Mesothelial cell of epicardium (in vitro differentiated cells): Measurements from ENCODE around the gene GALNS. TPM values are rescaled to one million over a fixed set of nuclear protein-coding genes. Genes with fewer than 3 reads are reported as not detected.
A peak's percentile ranks its signal among the peaks of the same experiment; 100 is the strongest.

Source experiments
- DNase-seq, 2 experiments: peaks; one replicate each; pipeline ENCODE4 v3.0.0; 2021; ENCODE audit warnings: low spot score in 2 of 2; ENCODE audit not compliant: unreplicated experiment in 2 of 2
- H3K27ac Mint-ChIP-seq: 2 replicates; pipeline ENCODE4 v1.8.0; 2021; ENCODE audit warnings: mixed read lengths
- H3K27me3 Mint-ChIP-seq: 2 replicates; pipeline ENCODE4 v1.8.0; 2021; ENCODE audit warnings: low read depth, mixed read lengths
- H3K36me3 Mint-ChIP-seq: 2 replicates; pipeline ENCODE4 v1.8.0; 2021; ENCODE audit warnings: mixed read lengths
- H3K4me1 Mint-ChIP-seq: 2 replicates; pipeline ENCODE4 v1.8.0; 2021; ENCODE audit warnings: mixed read lengths
- H3K4me3 Mint-ChIP-seq: 2 replicates; pipeline ENCODE4 v1.8.0; 2021; ENCODE audit warnings: mild to moderate bottlenecking, moderate library complexity, mixed read lengths
- H3K9me3 Mint-ChIP-seq: 2 replicates; pipeline ENCODE4 v1.8.0; 2021; ENCODE audit warnings: mixed read lengths
- total RNA-seq: library from RNA; stranded (reverse); gene quantifications from 3 replicates; pipeline ENCODE4 v1.2.1, GENCODE V29; 2021
- TF ChIP-seq, protein P1 (sequence below): fragments of 200-600 bp; sonication (generic); IDR thresholded peaks from one replicate; pipeline ENCODE4 v1.5.0; 2021; ENCODE audit warnings: antibody characterized with exemption; ENCODE audit not compliant: unreplicated experiment

Gene GALNS
- total RNA-seq, 1 donor from 2014 or later = 42.4 TPM

DNA sequence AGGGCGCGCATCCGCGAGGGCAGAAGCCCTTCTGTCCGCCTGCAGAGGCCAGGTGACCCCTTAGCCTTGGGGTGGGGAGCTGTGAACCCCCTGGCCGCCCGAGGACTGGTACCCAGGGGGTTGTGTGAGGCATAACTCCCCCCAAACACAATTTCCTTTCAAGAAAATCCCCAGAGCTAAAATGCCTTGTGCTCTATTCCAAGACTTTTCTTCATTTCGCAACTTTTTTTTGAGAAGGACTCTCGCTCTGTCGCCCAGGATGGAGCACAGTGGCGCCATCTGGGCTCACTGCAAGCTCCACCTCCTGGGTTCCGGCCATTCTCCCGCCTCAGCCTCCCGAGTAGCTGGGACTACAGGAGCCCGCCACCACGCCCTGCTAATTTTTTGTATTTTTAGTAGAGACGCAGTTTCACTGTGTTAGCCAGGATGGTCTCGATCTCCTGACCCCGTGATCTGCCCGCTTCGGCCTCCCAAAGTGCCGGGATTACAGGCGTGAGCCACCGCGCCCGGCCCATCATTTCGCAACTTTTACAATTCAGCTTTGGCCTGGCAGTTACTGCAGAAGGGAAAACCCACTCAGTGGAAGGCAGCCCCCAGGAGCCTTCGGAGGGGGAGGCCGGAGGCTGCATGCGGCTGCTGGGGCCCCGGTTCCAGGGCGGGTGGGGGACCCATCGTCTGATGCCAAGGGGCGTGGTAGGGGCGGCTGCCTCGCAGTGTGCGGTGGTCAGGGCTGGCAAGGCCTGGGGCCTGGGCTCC lies 44.1 kb downstream of the GALNS start:
- Mint-ChIP-seq H3K36me3 (no peaks in the 10 kb centered on the region), H3K27ac (peak overlapping the region; percentile 85), H3K4me1 (peaks cover 13% of the 10 kb centered on the region), H3K4me3 (peak overlapping the region; percentile 72), H3K27me3 (no peaks in the 10 kb centered on the region), H3K9me3 (no peaks in the 10 kb centered on the region)
- TF ChIP-seq, protein P1, sequence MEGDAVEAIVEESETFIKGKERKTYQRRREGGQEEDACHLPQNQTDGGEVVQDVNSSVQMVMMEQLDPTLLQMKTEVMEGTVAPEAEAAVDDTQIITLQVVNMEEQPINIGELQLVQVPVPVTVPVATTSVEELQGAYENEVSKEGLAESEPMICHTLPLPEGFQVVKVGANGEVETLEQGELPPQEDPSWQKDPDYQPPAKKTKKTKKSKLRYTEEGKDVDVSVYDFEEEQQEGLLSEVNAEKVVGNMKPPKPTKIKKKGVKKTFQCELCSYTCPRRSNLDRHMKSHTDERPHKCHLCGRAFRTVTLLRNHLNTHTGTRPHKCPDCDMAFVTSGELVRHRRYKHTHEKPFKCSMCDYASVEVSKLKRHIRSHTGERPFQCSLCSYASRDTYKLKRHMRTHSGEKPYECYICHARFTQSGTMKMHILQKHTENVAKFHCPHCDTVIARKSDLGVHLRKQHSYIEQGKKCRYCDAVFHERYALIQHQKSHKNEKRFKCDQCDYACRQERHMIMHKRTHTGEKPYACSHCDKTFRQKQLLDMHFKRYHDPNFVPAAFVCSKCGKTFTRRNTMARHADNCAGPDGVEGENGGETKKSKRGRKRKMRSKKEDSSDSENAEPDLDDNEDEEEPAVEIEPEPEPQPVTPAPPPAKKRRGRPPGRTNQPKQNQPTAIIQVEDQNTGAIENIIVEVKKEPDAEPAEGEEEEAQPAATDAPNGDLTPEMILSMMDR = no peak
- no peak for DNase-seq

DNA sequence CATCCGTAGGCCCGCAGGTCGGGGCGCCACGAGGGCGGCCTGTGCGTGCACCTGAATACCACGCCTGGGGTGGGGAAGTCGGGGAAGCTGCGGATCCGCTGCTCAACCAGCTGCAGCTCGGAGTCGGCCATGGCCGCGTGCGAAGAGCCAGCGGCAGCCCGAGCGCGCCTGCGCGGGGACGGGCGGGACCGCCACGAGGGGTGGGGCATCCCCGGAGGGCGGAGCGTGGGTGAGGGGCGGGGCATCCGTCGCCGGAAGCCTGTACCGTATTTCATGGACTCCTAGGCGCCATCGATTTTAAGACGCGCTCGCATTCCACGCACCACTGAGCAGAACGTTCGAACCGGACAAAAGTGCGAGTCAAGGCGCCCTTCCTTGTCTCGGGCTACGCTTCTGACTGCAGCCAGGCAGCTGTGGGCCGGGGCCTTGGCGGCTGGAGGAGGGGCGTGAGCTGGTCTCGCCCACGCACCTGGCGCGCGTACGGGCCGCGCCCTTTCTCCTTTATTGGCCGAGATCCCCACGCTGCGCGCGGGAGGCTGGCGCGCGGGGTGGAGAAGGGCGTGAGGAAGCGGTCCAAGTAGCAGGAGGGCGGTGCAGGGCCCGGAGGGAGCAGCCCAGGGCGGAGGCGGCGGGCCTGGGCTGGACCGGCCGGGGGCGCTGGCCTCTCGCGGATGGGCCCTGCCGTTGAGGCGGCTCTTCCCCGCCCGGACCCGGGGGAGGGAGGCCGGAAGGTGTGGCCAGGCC lies 44.8 kb downstream of the GALNS start, which contains the start of gene APRT:
APRT (minus strand) TSS at position 160 of the 744 bp plus-strand sequence; CDS start at position 131, 29 bp downstream.
- peak within 1 kb of the TSS; percentile 98 for H3K27ac Mint-ChIP-seq

DNA sequence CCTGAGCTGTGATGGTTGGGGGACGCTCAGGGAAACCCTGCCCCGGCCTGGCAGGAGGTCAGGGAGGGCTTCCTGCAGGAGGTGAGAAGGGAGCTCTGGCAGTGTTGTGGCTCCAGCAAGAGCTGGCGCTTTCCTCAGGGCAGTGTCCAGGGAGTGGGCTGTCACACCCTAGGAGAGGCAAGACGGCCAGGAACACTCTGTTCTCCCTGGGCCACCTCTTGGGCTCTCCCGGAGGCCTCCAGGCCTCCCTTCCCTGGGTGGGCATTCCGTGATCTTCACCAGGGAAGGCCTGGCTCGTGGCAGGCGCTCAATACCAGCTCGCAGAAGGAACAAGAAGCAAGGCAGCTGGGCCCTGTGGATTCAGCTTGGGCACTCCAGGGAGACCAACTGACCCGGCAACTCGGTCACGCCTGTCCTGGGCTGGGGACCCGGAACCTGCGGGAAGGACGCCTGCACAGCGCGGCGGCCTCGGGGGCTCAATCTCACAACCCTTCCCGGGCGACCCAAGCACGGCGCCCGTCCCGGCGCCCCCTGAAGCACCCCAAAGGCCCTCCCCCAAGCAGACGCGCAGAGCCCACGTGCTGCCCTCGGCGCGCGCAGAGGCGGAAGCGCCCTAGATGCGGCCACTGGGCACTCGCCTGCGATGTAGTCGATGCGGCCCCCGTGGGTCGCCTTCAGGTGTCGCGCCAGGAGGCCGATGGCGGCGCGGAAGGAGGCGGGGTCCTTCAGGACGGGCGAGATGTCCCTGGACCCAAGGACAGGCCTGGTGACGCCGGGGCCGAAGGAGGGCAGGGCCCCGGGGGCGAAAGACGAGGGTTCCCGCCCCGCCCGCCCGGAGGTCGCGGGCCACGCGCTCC lies 45.6 kb downstream of the GALNS start:
- DNase-seq = peak; percentile 55 to 74
- Mint-ChIP-seq H3K27ac (peak overlapping the region; percentile 86), H3K9me3 (no peaks in the 10 kb centered on the region), H3K4me1 (peaks cover 13% of the 10 kb centered on the region), H3K4me3 (peak overlapping the region; percentile 78), H3K36me3 (no peaks in the 10 kb centered on the region), H3K27me3 (no peaks in the 10 kb centered on the region)
- TF ChIP-seq, protein P1 = no peak

More for the DNA sequence above, 44.8 kb downstream of the GALNS start, which contains the start of gene APRT:
- H3K9me3 Mint-ChIP-seq = no peaks in the 10 kb centered on the region
- no peaks in the 10 kb centered on the region for H3K27me3 Mint-ChIP-seq
- DNase-seq = peak; percentile 96 to 99
- H3K36me3 Mint-ChIP-seq = no peaks in the 10 kb centered on the region
- peaks cover 13% of the 10 kb centered on the region for H3K4me1 Mint-ChIP-seq
- H3K4me3 Mint-ChIP-seq = peak within 1 kb of the TSS; percentile 89
- TF ChIP-seq, protein P1 = no peak

DNA sequence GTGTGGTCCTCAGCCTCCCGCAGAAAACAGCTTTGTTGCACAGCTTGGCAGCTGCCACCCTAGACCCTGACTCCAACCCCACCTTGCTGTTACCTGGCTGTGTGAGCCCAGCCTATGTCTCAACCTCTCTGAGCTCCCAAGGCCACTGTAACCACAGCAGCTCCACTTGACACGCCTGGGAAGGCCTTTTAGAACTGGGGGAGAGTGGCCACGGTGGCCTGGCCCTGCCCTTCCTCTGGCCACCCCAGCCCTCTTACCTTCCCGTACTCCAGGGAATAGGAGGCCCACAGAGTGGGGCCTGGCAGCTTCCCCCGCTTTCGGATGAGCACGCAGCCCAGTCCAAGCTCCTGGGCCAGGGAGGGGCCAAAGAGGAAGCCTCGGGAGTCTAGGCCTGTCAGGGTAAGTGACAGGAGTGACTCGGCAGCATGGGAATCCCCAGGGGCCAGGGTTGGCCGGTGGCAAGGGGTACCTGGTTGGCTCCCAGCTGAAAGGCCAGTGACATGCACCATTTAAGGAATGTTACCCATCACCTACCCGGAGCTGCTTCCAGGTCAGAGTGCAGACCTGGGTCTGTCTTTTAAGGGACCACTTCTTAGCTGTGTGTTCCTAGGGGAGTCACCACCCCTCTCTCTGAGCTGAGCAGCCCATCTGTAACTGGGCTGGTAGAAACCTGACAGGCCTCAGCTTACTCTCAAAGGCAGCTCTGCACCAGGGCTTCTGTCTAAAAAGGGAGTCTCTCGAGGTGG lies 46.4 kb downstream of the GALNS start:
- no peaks in the 10 kb centered on the region for H3K9me3 Mint-ChIP-seq
- H3K27ac Mint-ChIP-seq = peak overlapping the region; percentile 83
- peak overlapping the region; percentile 78 for H3K4me3 Mint-ChIP-seq
- DNase-seq = no peak
- peaks cover 13% of the 10 kb centered on the region for H3K4me1 Mint-ChIP-seq
- H3K36me3 Mint-ChIP-seq = no peaks in the 10 kb centered on the region
- TF ChIP-seq, protein P1 = no peak
- H3K27me3 Mint-ChIP-seq = no peaks in the 10 kb centered on the region
